WTC11 (cell line): ENCODE results near the gene RUNX2. TPM values are rescaled to one million over a fixed set of nuclear protein-coding genes. Genes with fewer than 3 reads are reported as not detected.

Experiments used
- ATAC-seq: fragments of 200-7000 bp; cut with Tn5 transposase; 2 replicates; pipeline ENCODE4 v1.10.0; 2021; ENCODE audit warnings: mild to moderate bottlenecking, moderate library complexity
- CTCF ChIA-PET: fragments of 300-600 bp; sonication (Branson Sonifier 250); formaldehyde crosslinking; loops from one replicate; lab custom pipeline; 2021; ENCODE audit warnings: antibody characterized with exemption; lab: Charles Lee
- POLR2A ChIA-PET: fragments of 350-600 bp; sonication (Branson Sonifier 250); formaldehyde crosslinking; loops from one replicate; lab custom pipeline; 2021; ENCODE audit warnings: antibody characterized with exemption; lab: Charles Lee
- DNase-seq: peaks from one replicate; pipeline ENCODE4 v3.0.0; 2021; ENCODE audit warnings: low spot score
- H3K27ac Mint-ChIP-seq: 2 replicates; pipeline ENCODE4 v1.8.0; 2021; ENCODE audit warnings: mixed read lengths
- H3K27me3 Mint-ChIP-seq: 2 replicates; pipeline ENCODE4 v1.8.0; 2021; ENCODE audit warnings: low read depth, mild to moderate bottlenecking, moderate library complexity, mixed read lengths
- H3K36me3 Mint-ChIP-seq: 2 replicates; pipeline ENCODE4 v1.8.0; 2021; ENCODE audit warnings: mixed read lengths
- H3K4me1 Mint-ChIP-seq: 2 replicates; pipeline ENCODE4 v1.8.0; 2022; ENCODE audit warnings: mixed read lengths
- H3K4me3 Mint-ChIP-seq: 2 replicates; pipeline ENCODE4 v1.8.0; 2021; ENCODE audit warnings: mild to moderate bottlenecking, moderate library complexity, mixed read lengths
- H3K9me3 Mint-ChIP-seq: 2 replicates; pipeline ENCODE4 v1.8.0; 2021; ENCODE audit warnings: mixed read lengths
- ATF1 ChIP-seq: sonication (generic); formaldehyde crosslinking; IDR thresholded peaks from 2 replicates; pipeline ENCODE4 v1.8.1; 2023; ENCODE audit warnings: mild to moderate bottlenecking, moderate library complexity, missing genetic modification reagents
- CREB1 ChIP-seq: sonication (generic); formaldehyde crosslinking; IDR thresholded peaks from 2 replicates; pipeline ENCODE4 v1.8.0; 2023; ENCODE audit warnings: mild to moderate bottlenecking, missing genetic modification reagents
- ETV6 ChIP-seq: sonication (generic); formaldehyde crosslinking; IDR thresholded peaks from 2 replicates; pipeline ENCODE4 v1.8.1; 2022; ENCODE audit warnings: mild to moderate bottlenecking, missing genetic modification reagents
- GTF2I ChIP-seq: fragments of 250-450 bp; sonication (Bioruptor Pico); conservative IDR thresholded peaks from 2 replicates; pipeline ENCODE4 v1.4.0; 2021; ENCODE audit warnings: mild to moderate bottlenecking
- HMGA2 ChIP-seq: fragments of 250-450 bp; sonication (Bioruptor Pico); IDR thresholded peaks from 2 replicates; pipeline ENCODE4 v1.4.0; 2021; ENCODE audit warnings: mild to moderate bottlenecking, moderate library complexity
- NFE2L1 ChIP-seq: sonication (generic); formaldehyde crosslinking; IDR thresholded peaks from 2 replicates; pipeline ENCODE4 v1.8.1; 2023; ENCODE audit warnings: missing genetic modification reagents
- NR1H2 ChIP-seq: sonication (generic); formaldehyde crosslinking; IDR thresholded peaks from 2 replicates; pipeline ENCODE4 v1.9.0; 2021; ENCODE audit warnings: mild to moderate bottlenecking, moderate library complexity, missing genetic modification reagents
- NR3C1 ChIP-seq: sonication (generic); formaldehyde crosslinking; conservative IDR thresholded peaks from 2 replicates; pipeline ENCODE4 v1.8.1; 2023; ENCODE audit warnings: low read depth, mild to moderate bottlenecking, missing genetic modification reagents
- TEAD4 ChIP-seq: sonication (generic); formaldehyde crosslinking; IDR thresholded peaks from 2 replicates; pipeline ENCODE4 v1.8.0; 2022; ENCODE audit warnings: mild to moderate bottlenecking, missing genetic modification reagents
- ZBTB21 ChIP-seq: sonication (generic); formaldehyde crosslinking; IDR thresholded peaks from 2 replicates; pipeline ENCODE4 v1.8.1; 2023; ENCODE audit warnings: mild to moderate bottlenecking, missing genetic modification reagents, borderline replicate concordance
- ZNF219 ChIP-seq: sonication (generic); formaldehyde crosslinking; IDR thresholded peaks from 2 replicates; pipeline ENCODE4 v1.8.0; 2023; ENCODE audit warnings: missing genetic modification reagents, mild to moderate bottlenecking, borderline replicate concordance
- ZNF396 ChIP-seq: fragments of 250-450 bp; sonication (Bioruptor Pico); IDR thresholded peaks from 2 replicates; pipeline ENCODE4 v1.8.0; 2021; ENCODE audit warnings: mild to moderate bottlenecking, moderate library complexity, borderline replicate concordance
- ZNF416 ChIP-seq: fragments of 250-450 bp; sonication (Bioruptor Pico); IDR thresholded peaks from 2 replicates; pipeline ENCODE4 v1.9.0; 2021; ENCODE audit warnings: mild to moderate bottlenecking, inconsistent platforms
- ZNF423 ChIP-seq: fragments of 250-450 bp; sonication (Bioruptor Pico); IDR thresholded peaks from 2 replicates; pipeline ENCODE4 v2.1.2; 2022; ENCODE audit warnings: mild to moderate bottlenecking, moderate library complexity
- ZNF671 ChIP-seq: fragments of 250-450 bp; sonication (Bioruptor Pico); IDR thresholded peaks from 2 replicates; pipeline ENCODE4 v1.8.0; 2021; ENCODE audit warnings: mild to moderate bottlenecking
- total RNA-seq: library from RNA; stranded (reverse); gene quantifications from 3 replicates; pipeline ENCODE4 v1.2.3, GENCODE V29; 2021
- TF ChIP-seq, protein P1 (sequence below): fragments of 250-450 bp; sonication (Bioruptor Pico); IDR thresholded peaks from 2 replicates; pipeline ENCODE4 v1.8.0; 2021; ENCODE audit warnings: mild to moderate bottlenecking
- TF ChIP-seq, protein P2 (sequence below): sonication (generic); formaldehyde crosslinking; IDR thresholded peaks from 2 replicates; pipeline ENCODE4 v1.8.1; 2023; ENCODE audit warnings: mild to moderate bottlenecking, missing genetic modification reagents, moderate library complexity
- TF ChIP-seq, protein P3 (sequence below): sonication (generic); formaldehyde crosslinking; IDR thresholded peaks from 2 replicates; pipeline ENCODE4 v1.8.0; 2023; ENCODE audit warnings: missing genetic modification reagents
- TF ChIP-seq, protein P4 (sequence below): fragments of 250-450 bp; sonication (Bioruptor Pico); IDR thresholded peaks from 2 replicates; pipeline ENCODE4 v1.9.0; 2021; ENCODE audit warnings: mild to moderate bottlenecking
- TF ChIP-seq, protein P5 (sequence below): fragments of 200-600 bp; IDR thresholded peaks from 2 replicates; pipeline ENCODE4 v1.8.0; 2022; ENCODE audit warnings: antibody characterized with exemption
- TF ChIP-seq, protein P6 (sequence below): sonication (generic); formaldehyde crosslinking; IDR thresholded peaks from 2 replicates; pipeline ENCODE4 v1.8.1; 2022; ENCODE audit warnings: low read depth, mild to moderate bottlenecking, moderate library complexity, missing genetic modification reagents, borderline replicate concordance

RUNX2 gene
- total RNA-seq, 1 experiment from 2014 or later = 0.28 TPM

DNA sequence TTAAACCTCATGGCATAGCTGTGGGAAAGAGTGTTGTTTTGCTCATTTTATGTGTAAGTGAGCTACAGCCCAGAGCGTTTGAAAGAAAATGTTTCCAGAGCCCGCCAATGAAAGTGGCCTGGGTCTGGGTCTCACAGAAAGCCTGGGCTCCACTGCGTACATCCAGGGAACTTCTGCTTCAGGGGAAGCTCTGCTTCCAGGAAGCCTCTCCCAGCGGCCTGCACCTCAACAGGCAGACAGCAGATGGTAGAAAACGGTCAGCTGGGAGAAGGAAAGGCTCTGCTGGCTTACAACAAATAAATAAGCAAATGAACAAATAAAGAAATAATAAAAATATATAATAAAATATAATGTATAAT, 320.1 kb downstream of the RUNX2 start:
- DNase-seq (no peak), ATAC-seq (no peak)
- Mint-ChIP-seq H3K27ac (no peak overlapping the region), H3K4me3 (no peak overlapping the region), H3K9me3 (no peaks in the 10 kb centered on the region), H3K4me1 (peaks cover 33% of the 10 kb centered on the region), H3K27me3 (peaks cover 19% of the 10 kb centered on the region), H3K36me3 (no peaks in the 10 kb centered on the region)
- CTCF ChIA-PET = interaction anchor here (1.1 kb wide), 1 partner anchor 66 kb away, joined by 3 read pairs; no protein-coding TSS in a partner anchor
- POLR2A ChIA-PET = no interaction called here
- peak; percentile 87 for TF ChIP-seq HMGA2 (CRISPR knock-in tag)
- TF ChIP-seq ZNF396 (CRISPR knock-in tag) = no peak
- TF ChIP-seq, protein P1, sequence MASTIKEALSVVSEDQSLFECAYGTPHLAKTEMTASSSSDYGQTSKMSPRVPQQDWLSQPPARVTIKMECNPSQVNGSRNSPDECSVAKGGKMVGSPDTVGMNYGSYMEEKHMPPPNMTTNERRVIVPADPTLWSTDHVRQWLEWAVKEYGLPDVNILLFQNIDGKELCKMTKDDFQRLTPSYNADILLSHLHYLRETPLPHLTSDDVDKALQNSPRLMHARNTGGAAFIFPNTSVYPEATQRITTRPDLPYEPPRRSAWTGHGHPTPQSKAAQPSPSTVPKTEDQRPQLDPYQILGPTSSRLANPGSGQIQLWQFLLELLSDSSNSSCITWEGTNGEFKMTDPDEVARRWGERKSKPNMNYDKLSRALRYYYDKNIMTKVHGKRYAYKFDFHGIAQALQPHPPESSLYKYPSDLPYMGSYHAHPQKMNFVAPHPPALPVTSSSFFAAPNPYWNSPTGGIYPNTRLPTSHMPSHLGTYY (CRISPR knock-in tag) = no peak
- TF ChIP-seq, protein P2, sequence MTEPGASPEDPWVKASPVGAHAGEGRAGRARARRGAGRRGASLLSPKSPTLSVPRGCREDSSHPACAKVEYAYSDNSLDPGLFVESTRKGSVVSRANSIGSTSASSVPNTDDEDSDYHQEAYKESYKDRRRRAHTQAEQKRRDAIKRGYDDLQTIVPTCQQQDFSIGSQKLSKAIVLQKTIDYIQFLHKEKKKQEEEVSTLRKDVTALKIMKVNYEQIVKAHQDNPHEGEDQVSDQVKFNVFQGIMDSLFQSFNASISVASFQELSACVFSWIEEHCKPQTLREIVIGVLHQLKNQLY (CRISPR knock-in tag) = no peak
- TF ChIP-seq, protein P3, sequence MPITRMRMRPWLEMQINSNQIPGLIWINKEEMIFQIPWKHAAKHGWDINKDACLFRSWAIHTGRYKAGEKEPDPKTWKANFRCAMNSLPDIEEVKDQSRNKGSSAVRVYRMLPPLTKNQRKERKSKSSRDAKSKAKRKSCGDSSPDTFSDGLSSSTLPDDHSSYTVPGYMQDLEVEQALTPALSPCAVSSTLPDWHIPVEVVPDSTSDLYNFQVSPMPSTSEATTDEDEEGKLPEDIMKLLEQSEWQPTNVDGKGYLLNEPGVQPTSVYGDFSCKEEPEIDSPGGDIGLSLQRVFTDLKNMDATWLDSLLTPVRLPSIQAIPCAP (CRISPR knock-in tag) = no peak
- no peak for TF ChIP-seq NR3C1 (CRISPR knock-in tag)
- TF ChIP-seq TEAD4 = no peak

DNA sequence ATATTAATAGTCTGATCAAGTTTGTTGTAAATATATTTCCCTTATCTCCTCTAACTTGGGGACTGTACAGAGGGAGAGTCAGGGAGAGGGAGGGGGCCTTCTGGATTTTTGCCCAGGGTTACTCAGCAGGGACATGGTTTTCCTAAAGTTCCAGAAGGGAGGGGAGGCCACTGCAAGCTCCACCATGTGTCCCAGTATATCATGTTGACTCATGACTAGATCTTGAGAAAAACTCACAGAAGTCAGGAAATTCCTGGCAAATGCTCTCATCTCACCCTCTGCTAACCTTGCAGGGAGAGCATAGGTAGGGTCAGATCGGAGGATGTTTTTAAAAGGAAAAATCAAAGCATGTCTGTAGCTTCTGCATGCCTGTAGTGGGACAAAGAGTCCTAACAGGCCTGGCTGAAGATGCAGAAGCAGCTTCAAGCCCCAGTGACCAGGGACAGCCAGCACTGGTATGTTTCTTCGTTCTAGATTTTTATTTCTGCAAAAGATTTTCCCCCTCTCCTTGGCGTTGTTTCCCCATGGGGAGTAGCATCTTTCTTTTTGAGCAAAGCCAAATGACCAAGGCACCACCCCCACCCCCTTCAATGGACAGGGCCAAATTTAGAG, 322.5 kb downstream of the RUNX2 start:
- POLR2A ChIA-PET = no interaction called here
- Mint-ChIP-seq H3K27ac (no peak overlapping the region), H3K27me3 (no peaks in the 10 kb centered on the region), H3K36me3 (no peaks in the 10 kb centered on the region)
- no peak for ATAC-seq
- DNase-seq = no peak
- TF ChIP-seq NFE2L1 (CRISPR knock-in tag) (no peak), HMGA2 (CRISPR knock-in tag) (no peak), NR3C1 (CRISPR knock-in tag) (no peak), CREB1 (CRISPR knock-in tag) (no peak), ZBTB21 (CRISPR knock-in tag) (no peak), ZNF416 (CRISPR knock-in tag) (no peak), NR1H2 (CRISPR knock-in tag) (no peak), GTF2I (CRISPR knock-in tag) (no peak), ZNF423 (CRISPR knock-in tag) (no peak), ZNF219 (CRISPR knock-in tag) (no peak), ZNF671 (CRISPR knock-in tag) (no peak)
- TF ChIP-seq, protein P4, sequence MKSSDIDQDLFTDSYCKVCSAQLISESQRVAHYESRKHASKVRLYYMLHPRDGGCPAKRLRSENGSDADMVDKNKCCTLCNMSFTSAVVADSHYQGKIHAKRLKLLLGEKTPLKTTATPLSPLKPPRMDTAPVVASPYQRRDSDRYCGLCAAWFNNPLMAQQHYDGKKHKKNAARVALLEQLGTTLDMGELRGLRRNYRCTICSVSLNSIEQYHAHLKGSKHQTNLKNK (CRISPR knock-in tag) = no peak
- TF ChIP-seq, protein P5, sequence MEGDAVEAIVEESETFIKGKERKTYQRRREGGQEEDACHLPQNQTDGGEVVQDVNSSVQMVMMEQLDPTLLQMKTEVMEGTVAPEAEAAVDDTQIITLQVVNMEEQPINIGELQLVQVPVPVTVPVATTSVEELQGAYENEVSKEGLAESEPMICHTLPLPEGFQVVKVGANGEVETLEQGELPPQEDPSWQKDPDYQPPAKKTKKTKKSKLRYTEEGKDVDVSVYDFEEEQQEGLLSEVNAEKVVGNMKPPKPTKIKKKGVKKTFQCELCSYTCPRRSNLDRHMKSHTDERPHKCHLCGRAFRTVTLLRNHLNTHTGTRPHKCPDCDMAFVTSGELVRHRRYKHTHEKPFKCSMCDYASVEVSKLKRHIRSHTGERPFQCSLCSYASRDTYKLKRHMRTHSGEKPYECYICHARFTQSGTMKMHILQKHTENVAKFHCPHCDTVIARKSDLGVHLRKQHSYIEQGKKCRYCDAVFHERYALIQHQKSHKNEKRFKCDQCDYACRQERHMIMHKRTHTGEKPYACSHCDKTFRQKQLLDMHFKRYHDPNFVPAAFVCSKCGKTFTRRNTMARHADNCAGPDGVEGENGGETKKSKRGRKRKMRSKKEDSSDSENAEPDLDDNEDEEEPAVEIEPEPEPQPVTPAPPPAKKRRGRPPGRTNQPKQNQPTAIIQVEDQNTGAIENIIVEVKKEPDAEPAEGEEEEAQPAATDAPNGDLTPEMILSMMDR = no peak
- TF ChIP-seq, all 79 proteins: peak for 0
- no peaks in the 10 kb centered on the region for H3K9me3 Mint-ChIP-seq
- CTCF ChIA-PET = no interaction called here
- no peak overlapping the region for H3K4me3 Mint-ChIP-seq
- peaks cover 11% of the 10 kb centered on the region for H3K4me1 Mint-ChIP-seq

DNA sequence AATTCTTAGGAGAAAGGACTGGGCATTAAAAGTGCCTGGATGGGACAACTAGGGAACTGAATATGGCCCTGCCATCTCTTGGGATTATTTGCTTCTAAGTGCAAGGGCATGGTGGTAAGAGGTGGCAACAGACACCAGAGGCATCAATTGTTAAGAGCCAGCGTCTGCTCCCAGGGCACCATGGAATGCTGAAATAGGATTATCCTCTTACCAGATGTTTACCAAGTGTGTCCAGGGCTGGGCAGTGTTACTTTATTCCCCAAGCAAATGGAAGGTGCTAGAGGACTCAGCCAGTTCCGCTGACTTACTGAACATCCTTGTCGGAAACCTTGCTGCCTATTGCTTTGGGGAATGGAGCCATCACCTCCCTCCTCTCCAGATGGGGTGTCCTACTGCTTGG, 323.2 kb downstream of the RUNX2 start:
- Mint-ChIP-seq H3K9me3 (no peaks in the 10 kb centered on the region), H3K36me3 (no peaks in the 10 kb centered on the region), H3K4me3 (no peak overlapping the region)
- TF ChIP-seq, protein P6, sequence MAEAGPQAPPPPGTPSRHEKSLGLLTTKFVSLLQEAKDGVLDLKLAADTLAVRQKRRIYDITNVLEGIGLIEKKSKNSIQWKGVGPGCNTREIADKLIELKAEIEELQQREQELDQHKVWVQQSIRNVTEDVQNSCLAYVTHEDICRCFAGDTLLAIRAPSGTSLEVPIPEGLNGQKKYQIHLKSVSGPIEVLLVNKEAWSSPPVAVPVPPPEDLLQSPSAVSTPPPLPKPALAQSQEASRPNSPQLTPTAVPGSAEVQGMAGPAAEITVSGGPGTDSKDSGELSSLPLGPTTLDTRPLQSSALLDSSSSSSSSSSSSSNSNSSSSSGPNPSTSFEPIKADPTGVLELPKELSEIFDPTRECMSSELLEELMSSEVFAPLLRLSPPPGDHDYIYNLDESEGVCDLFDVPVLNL (CRISPR knock-in tag) = no peak
- TF ChIP-seq ATF1 (CRISPR knock-in tag) (no peak), ETV6 (CRISPR knock-in tag) (no peak)
- TF ChIP-seq, all 79 proteins: peak for 0
- DNase-seq = no peak
- H3K27me3 Mint-ChIP-seq = no peaks in the 10 kb centered on the region
- no peak for ATAC-seq
- peaks cover 11% of the 10 kb centered on the region for H3K4me1 Mint-ChIP-seq
- no peak overlapping the region for H3K27ac Mint-ChIP-seq
- ChIA-PET POLR2A (no interaction called here), CTCF (no interaction called here)
